ENCODE results near the gene UBA6. TPM values are rescaled to one million over a fixed set of nuclear protein-coding genes. Genes with fewer than 3 reads are reported as not detected.

UBA6 gene
- total RNA-seq, 1 experiment from 2014 or later: 59.4 TPM

GRCh38 chr4:67566335-67566734 lies 134.6 kb downstream of the UBA6 start:
- CTCF ChIA-PET: no interaction called here

GRCh38 chr4:67565284-67565683 lies 135.7 kb downstream of the UBA6 start:
- H3K4me1 ChIP-seq (ENCODE audit: control insufficient read depth, insufficient read depth, low read length): no peaks in the 10 kb centered on the region

More at GRCh38 chr4:67566335-67566734, 134.6 kb downstream of the UBA6 start:
- H3K27me3 ChIP-seq (ENCODE audit: control insufficient read depth, insufficient read depth, low read length): no peaks in the 10 kb centered on the region
- H3K27ac ChIP-seq (ENCODE audit: low read length): no peak overlapping the region
- ATAC-seq: no peak
- no peak for DNase-seq (ENCODE audit: low read depth, low spot score)
- no peaks in the 10 kb centered on the region for H3K4me1 ChIP-seq (ENCODE audit: control insufficient read depth, insufficient read depth, low read length)
- in situ Hi-C loops (cut with HindIII; ENCODE audit: low pct_unique_long_range_greater_than_20kb, low sequenced_read_pairs): no loop called here
- no peaks in the 10 kb centered on the region for H3K9me3 ChIP-seq (ENCODE audit: control insufficient read depth, insufficient read depth, low read depth, low read length)
- H3K4me3 ChIP-seq (ENCODE audit: low read depth in 2 of 2, low read length in 2 of 2): no peak overlapping the region
- no TSS peak for BruUV-seq (replicated peaks)
- no peaks in the 10 kb centered on the region for H3K36me3 ChIP-seq (ENCODE audit: control insufficient read depth, insufficient read depth, low read length)
- POLR2A ChIA-PET: interaction anchor here (0.7 kb wide), 1 partner anchor 259 kb away, joined by 3 read pairs; no protein-coding TSS in a partner anchor
- no peak for TF ChIP-seq CTCF (IDR thresholded peaks at IDR 0.05)
- intact Hi-C loops (cut with micrococcal nuclease; ENCODE audit: unreplicated experiment): no loop called here

More at GRCh38 chr4:67565284-67565683, 135.7 kb downstream of the UBA6 start:
- in situ Hi-C loops (cut with HindIII; ENCODE audit: low pct_unique_long_range_greater_than_20kb, low sequenced_read_pairs) (no loop called here), intact Hi-C loops (cut with micrococcal nuclease; ENCODE audit: unreplicated experiment) (no loop called here)
- no peaks in the 10 kb centered on the region for H3K27me3 ChIP-seq (ENCODE audit: control insufficient read depth, insufficient read depth, low read length)
- no peak overlapping the region for H3K4me3 ChIP-seq (ENCODE audit: low read depth in 2 of 2, low read length in 2 of 2)
- DNase-seq (ENCODE audit: low read depth, low spot score): no peak
- ATAC-seq: no peak
- no peaks in the 10 kb centered on the region for H3K9me3 ChIP-seq (ENCODE audit: control insufficient read depth, insufficient read depth, low read depth, low read length)
- no peak overlapping the region for H3K27ac ChIP-seq (ENCODE audit: low read length)
- no peaks in the 10 kb centered on the region for H3K36me3 ChIP-seq (ENCODE audit: control insufficient read depth, insufficient read depth, low read length)
- ChIA-PET CTCF (no interaction called here), POLR2A (no interaction called here)
- TF ChIP-seq POLR2AphosphoS5 (IDR thresholded peaks at IDR 0.05; ENCODE audit: low read depth, low read length): no peak
- TF ChIP-seq TCF7L2 (IDR thresholded peaks at IDR 0.05; ENCODE audit: low read depth, low read length): no peak
- TF ChIP-seq REST (IDR thresholded peaks at IDR 0.05; ENCODE audit: insufficient read depth in 1 of 2, low read depth in 2 of 2, low read length in 1 of 2): no peak
- TF ChIP-seq SIN3A (IDR thresholded peaks at IDR 0.05; ENCODE audit: borderline replicate concordance, insufficient read depth, low read depth, low read length): no peak
- no peak for TF ChIP-seq CTCF (IDR thresholded peaks at IDR 0.05)
- BruUV-seq (replicated peaks): no TSS peak

Other genes with a start within 250 kb of the UBA6 start
- 10.1 TPM for gene CENPC, start 155.7 kb downstream of the UBA6 start, total RNA-seq (2021; ENCODE audit: unreplicated experiment)
- gene STAP1, start 142.4 kb downstream of the UBA6 start, total RNA-seq (2021; ENCODE audit: unreplicated experiment): not detected
- gene GNRHR, start 53.2 kb upstream of the UBA6 start, total RNA-seq (2021; ENCODE audit: unreplicated experiment): not detected
- gene TMPRSS11D, start 182.8 kb upstream of the UBA6 start, total RNA-seq (2021; ENCODE audit: unreplicated experiment): not detected